T follicular helper cell (primary cell): ENCODE data around the gene OTUD5.

ENCODE experiments used
- DNase-seq: peaks from one replicate; pipeline ENCODE4 v3.0.0-alpha.2; 2020; ENCODE audit warnings: low read depth

Gene OTUD5

GRCh38 chrX:48937054-48937907 lies 20.1 kb downstream of the OTUD5 start:
- DNase-seq, result peak; percentile 81

- DNase-seq, result no peak
Observed at GRCh38 chrX:48936429-48937053, 20.9 kb downstream of the OTUD5 start.

GRCh38 chrX:48935301-48935670 lies 22.1 kb downstream of the OTUD5 start:
- no peak for DNase-seq

- peak; percentile 48 for DNase-seq
Observed at GRCh38 chrX:48934581-48935300, 22.7 kb downstream of the OTUD5 start.

GRCh38 chrX:48933757-48934156 lies 23.6 kb downstream of the OTUD5 start:
- DNase-seq, result no peak

GRCh38 chrX:48927736-48928382 lies 29.5 kb downstream of the OTUD5 start:
- no peak for DNase-seq

GRCh38 chrX:48927123-48927522 lies 30.3 kb downstream of the OTUD5 start:
- no peak for DNase-seq

GRCh38 chrX:48924270-48924669 lies 33.1 kb downstream of the OTUD5 start:
- no peak for DNase-seq

GRCh38 chrX:48923771-48924170 lies 33.6 kb downstream of the OTUD5 start:
- no peak for DNase-seq

GRCh38 chrX:48920718-48921104 lies 36.7 kb downstream of the OTUD5 start:
- DNase-seq, result no peak

- no peak for DNase-seq
Observed at GRCh38 chrX:48919947-48920717, 37.3 kb downstream of the OTUD5 start.

GRCh38 chrX:48919360-48919841 lies 38.0 kb downstream of the OTUD5 start:
- DNase-seq, result no peak

GRCh38 chrX:48918643-48919340 lies 38.6 kb downstream of the OTUD5 start, which contains the start of gene PIM2:
PIM2 (minus strand) TSS chrX:48919024; CDS start chrX:48918834, 190 bp downstream.
- DNase-seq, result peak; percentile 87

- DNase-seq, result no peak
Observed at GRCh38 chrX:48918301-48918642, 39.1 kb downstream of the OTUD5 start.

- peak; percentile 84 for DNase-seq
Observed at GRCh38 chrX:48917139-48918001, 40.0 kb downstream of the OTUD5 start.

- DNase-seq, result no peak
Observed at GRCh38 chrX:48914593-48915493, 42.6 kb downstream of the OTUD5 start.

- DNase-seq, result no peak
Observed at GRCh38 chrX:48913605-48914366, 43.6 kb downstream of the OTUD5 start.
